Putamen (tissue), 1 donor: ENCODE data around the gene LCE1F.

Source experiments
- DNase-seq: peaks from one replicate; pipeline ENCODE4 v3.0.0-alpha.2; 2016; ENCODE audit warnings: low spot score

LCE1F gene

DNA sequence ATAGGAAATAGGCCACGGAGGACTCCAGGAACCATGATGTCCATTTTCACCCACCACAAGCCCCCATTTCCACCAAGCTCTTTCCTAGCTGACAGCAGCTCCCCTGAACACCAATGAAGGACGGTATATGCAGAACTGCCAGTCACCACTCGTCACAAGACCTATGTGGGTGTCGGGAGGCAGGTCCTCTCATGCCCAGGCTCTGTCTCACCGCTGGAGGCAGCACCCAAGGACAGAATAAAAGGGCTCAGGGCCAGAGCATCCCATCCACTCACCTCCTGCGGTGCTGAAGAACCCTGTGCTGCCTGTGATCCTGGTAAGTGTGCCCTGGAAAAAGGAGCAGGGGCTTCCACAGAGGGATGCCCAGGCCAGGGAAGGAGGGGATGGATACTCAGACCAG is at the start of gene LCE1F:
Gene LCE1F, plus strand, starts transcription at position 266 of the 400 bp plus-strand sequence. CDS start 1,232 bp downstream, outside the sequence.
- no peak for DNase-seq

GRCh38 chr1:152725261-152725660 is 49.7 kb upstream of the LCE1F start:
- DNase-seq = no peak

- DNase-seq = no peak
These were observed 46.0 kb upstream of the LCE1F start for GRCh38 chr1:152728986-152729385.

DNA sequence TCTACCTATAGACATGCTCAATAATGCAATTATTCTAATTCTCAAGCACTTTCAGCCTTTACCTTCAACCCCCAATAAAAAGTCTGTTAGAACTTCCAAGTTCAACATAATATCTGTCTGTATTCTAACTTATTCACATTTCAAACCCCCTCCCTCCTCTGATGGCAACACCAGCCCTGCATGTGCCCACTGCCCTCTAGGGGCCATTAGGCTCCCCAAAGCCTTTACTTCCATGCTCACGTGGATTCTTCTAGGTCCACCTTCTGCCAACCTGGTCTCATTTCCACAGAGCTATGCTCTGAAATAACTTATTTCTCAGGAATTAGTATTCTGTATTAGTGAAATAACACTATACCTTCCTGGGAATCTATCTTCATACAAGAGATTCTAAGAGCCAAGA is 39.3 kb upstream of the LCE1F start:
- DNase-seq = no peak

DNA sequence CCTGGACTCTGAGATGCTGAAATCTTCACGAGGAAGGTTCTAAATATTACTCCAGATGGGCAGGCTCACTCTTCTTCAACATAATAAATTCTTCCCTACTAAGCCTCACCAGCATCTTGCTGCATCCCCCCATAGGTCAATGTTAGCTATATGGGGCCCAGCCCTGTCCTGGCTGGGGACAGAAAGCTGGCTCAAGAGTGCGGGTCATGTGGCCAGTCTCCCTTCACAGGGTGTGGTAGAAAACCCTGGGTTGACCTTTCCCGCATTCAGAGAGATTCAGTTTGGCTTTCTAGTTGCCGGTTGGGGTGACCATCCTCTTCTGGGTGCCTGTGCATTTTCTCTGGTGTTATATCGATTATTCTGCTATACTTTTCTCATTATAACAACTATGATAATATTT is 36.9 kb upstream of the LCE1F start:
- DNase-seq = no peak

DNA sequence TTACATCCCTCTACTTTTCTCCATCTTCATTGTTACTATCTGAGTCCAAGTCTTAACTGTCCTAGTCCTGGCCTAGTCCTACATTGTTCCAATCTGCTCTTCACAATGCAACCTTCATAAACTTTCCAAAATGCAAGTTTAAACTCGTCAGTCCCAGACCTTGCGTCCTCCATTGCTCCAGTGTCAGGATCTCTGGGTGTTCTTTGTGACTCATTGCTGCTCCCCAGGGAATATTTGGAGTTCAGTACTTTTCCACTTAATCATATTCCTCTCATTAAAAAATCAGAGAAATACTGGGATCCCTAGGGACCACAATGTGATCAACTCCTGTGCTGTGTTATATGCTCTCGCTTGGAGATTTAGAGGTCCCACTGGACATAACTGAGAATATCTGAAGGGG is 35.1 kb upstream of the LCE1F start:
- DNase-seq = no peak

- DNase-seq = no peak
These were observed 33.3 kb upstream of the LCE1F start for GRCh38 chr1:152741656-152742055.

DNA sequence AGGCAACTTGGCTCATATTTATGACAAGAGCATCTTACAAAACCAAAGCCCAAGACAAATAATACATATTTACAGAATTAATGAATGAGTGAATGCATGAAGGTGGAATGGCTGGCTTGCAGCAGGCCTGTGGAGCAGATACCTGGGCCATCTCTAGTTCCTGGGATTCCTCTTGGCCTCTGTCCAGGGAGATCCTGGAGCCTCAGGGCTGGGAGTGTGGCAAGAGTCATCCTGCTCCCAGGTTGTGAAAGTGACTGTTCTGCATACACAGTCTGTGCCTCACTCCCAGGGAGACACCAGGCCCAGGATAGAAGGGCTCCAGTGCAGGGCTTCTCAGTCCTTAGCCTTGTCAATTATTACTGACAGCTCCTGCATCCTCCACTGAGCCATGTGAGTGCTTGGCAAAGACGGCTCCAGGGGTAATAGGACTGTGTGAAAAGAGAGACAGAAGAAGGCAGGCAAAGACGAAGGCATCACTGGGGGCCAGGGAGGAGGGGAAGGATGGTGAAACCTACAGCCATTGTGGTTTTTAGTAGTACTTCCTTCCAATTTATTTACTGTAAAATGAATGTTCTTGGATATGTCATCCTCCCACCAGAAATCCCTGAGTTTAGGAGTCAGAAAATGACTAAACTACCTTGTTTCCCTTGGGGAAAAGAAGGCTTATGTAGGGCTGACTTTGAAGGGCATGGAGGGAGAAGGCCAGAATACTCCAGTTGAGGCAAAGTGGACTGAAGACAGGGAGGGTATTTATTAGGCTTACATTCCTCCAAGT is 31.4 kb upstream of the LCE1F start:
- no peak for DNase-seq

DNA sequence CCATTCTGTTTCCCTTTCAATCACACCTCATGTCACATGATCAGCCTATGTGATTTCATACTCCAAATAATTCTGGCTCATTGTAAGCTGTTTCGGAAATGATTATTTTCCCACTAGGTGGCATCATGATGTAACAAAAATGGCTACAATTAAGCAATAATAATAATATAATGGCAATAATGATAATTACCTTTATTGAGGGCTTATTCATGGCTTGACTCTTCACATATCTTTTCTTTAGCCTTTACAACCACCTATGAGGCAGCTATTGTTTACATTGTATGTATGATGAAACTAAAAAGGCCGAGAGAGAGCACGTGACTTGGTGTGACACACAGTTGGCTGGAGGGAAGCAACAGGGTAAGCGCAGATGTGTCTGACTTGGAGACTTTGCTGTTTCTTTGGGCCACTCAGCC is 29.6 kb upstream of the LCE1F start:
- DNase-seq = no peak

DNA sequence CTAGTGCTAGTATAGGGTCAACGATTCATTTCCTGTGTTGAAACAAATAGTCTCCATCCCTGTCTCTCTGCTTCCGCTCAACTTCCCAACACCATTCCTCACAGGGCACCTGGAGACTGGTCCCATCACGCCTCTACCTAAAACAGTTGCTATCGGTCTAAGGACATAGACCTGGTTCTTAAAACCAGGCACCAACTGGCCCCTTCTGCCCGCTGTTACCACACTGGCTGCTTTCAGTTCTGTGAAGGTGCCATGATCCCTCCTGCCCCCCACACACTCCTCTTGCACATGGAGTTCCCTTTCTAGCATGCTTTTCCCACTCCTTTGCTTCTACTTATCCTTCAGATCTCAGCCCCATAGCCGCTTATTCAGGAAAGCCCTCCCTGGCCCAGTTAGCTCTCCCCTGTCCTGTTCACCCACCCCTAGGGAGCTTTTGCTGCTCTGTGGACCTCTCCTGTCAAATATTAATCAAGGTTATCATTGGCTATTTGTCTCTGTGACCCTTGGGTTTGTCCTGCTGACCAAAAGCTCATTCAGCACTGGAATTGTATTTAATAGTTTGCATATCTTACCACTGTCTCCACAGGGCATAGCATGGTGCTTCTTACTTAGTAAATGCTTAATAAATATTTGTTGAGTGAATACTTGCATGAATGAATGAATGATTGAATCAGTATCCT is 29.0 kb upstream of the LCE1F start:
- no peak for DNase-seq

DNA sequence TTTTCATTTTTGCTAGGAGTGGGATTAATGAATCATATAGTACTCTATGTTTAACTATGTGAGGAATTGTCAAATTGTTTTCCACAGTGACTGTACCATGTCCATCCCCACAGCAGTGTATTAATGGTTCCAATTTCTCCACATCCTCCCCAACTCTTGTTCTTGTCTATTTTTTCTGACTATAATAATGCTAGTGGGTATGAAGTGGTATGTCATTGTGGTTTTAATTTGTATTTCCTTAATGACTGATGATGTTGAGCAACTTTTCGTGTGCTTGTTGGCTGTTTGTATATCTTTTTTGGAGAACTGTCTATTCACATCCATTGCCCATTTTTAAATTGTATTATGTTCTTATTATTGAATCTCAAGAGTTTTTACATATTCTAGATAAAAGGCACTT is 27.1 kb upstream of the LCE1F start:
- DNase-seq = no peak

- DNase-seq = no peak
These were observed 22.7 kb upstream of the LCE1F start for GRCh38 chr1:152752225-152752624.

DNA sequence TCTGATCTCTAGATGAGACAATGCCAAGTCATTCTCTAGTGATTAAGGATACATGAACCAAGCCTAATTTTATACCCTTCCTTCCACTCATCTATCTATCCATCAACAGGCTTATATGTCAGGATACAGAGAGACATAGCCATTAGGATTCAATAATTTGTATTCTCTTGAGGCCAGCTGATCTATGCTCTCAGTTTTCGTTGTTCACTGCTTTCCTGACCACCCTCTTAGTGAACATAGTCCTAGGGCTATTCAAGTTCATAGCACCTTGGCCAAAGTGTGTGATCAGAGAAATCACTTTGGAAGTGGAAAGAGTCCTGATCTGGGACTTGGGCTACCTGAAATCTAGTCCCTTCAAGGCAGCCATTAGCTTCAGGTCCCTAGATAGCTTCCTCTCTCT is 21.4 kb upstream of the LCE1F start:
- DNase-seq = no peak

DNA sequence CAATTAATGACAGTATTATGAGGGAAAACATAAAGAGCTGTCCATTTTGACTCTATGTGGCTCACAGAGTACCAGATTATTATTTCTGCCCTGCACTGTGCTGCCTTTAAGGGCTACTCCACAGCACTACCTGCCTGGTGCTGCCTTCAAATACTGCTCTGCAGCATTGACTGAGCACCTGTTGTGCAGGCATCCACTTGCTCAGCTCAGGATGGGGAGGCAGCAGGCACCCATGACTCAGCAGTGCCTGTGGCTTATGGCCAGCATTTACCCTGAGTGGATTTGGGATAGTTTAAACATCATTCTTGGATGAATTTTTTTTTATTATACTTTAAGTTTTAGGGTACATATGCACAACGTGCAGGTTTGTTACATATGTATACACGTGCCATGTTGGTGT is 18.1 kb upstream of the LCE1F start:
- no peak for DNase-seq

GRCh38 chr1:152757747-152758146 is 17.2 kb upstream of the LCE1F start, which contains the start of gene KPRP:
TSS of gene KPRP (plus strand) at chr1:152758025. CDS start at chr1:152759589, 1,564 bp downstream.
- peak; percentile 16 for DNase-seq

DNA sequence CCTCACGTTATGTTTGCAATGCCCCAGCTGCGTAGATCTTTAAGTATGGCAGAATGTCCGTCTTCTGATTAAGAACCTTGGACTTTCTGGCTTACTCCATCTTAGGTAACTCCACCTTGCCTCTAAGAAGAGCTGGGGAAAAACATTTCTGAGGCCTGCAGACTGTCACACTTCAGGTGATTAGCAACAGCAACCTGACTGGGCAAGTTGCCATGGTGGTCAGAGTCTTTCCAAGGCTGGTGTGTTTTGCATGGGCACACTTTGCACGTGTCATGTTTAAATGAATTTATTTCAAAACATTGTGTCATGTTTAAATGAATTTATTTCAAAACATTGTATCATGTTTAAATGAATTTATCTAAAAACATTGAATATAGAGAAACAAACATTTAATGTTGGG is 16.3 kb upstream of the LCE1F start:
- DNase-seq = no peak

GRCh38 chr1:152759453-152760173 is 15.3 kb upstream of the LCE1F start:
- no peak for DNase-seq

- DNase-seq = no peak
These were observed 14.3 kb upstream of the LCE1F start for GRCh38 chr1:152760551-152761190.

- peak; percentile 76 for DNase-seq
These were observed 13.2 kb upstream of the LCE1F start for GRCh38 chr1:152761609-152762213.

- DNase-seq = no peak
These were observed 6.0 kb upstream of the LCE1F start for GRCh38 chr1:152768847-152769533.

- DNase-seq = no peak
These were observed 4.5 kb upstream of the LCE1F start for GRCh38 chr1:152770411-152770810.
